ENCODE data around the gene WT1.

Gene WT1

GRCh38 chr11:32435511-32435941 lies at the start of gene WT1:
WT1 (minus strand) TSS chr11:32435539.
- TF ChIP-seq CTCF (IDR thresholded peaks at IDR 0.05) = no peak

- TF ChIP-seq CTCF (IDR thresholded peaks at IDR 0.05) = no peak
Observed at GRCh38 chr11:32479291-32479690, 44.0 kb upstream of the WT1 start.

- TF ChIP-seq CTCF (IDR thresholded peaks at IDR 0.05) = no peak
Observed at GRCh38 chr11:32478277-32478731, 43.0 kb upstream of the WT1 start.

GRCh38 chr11:32473282-32473909 lies 38.1 kb upstream of the WT1 start:
- no peak for TF ChIP-seq CTCF (IDR thresholded peaks at IDR 0.05)

GRCh38 chr11:32472226-32472625 lies 36.9 kb upstream of the WT1 start:
- TF ChIP-seq CTCF (IDR thresholded peaks at IDR 0.05) = no peak

GRCh38 chr11:32469791-32470190 lies 34.5 kb upstream of the WT1 start:
- no peak for TF ChIP-seq CTCF (IDR thresholded peaks at IDR 0.05)

- no peak for TF ChIP-seq CTCF (IDR thresholded peaks at IDR 0.05)
Observed at GRCh38 chr11:32466279-32466915, 31.1 kb upstream of the WT1 start.

Measured in LNCAP (cell line).